HCT116 (cell line): ENCODE results near the gene SERINC1. TPM values are rescaled to one million over a fixed set of nuclear protein-coding genes. Genes with fewer than 3 reads are reported as not detected.

Experiments
- ATAC-seq: fragments of 200-7000 bp; cut with Tn5 transposase; 2 replicates; pipeline ENCODE4 v1.9.1; 2020; ENCODE audit warnings: mild to moderate bottlenecking, moderate library complexity
- BruUV-seq: library from RNA; stranded (reverse); fragments of 400-500 nt; replicated peaks from 2 replicates; lab custom pipeline; 2021; lab: Mats Ljungman, UMichigan
- CTCF ChIA-PET: fragments of 300-600 bp; sonication (Branson Sonifier 250); formaldehyde crosslinking; loops from one replicate; lab custom pipeline; 2021; ENCODE audit warnings: antibody characterized with exemption; lab: Charles Lee
- POLR2A ChIA-PET: fragments of 300-600, 350-600 bp; sonication (Branson Sonifier 250); formaldehyde crosslinking; loops from one replicate; lab custom pipeline; 2021; ENCODE audit warnings: antibody characterized with exemption; lab: Charles Lee
- RAD21 ChIA-PET, 2 experiments: fragments of 300-600 bp; sonication (Branson Sonifier 250); formaldehyde crosslinking; loops; one replicate each; lab custom pipeline; 2023; ENCODE audit warnings: low total read pairs in 2 of 2; ENCODE audit not compliant: uncharacterized antibody in 2 of 2, unreplicated experiment in 2 of 2, low non-redundant PET in 1 of 2; lab: Charles Lee
- DNase-seq: peaks from one replicate; pipeline ENCODE4 v3.0.0-alpha.2; 2010; ENCODE audit warnings: low read depth, low spot score
- H2AFZ ChIP-seq: fragments of 200-600 bp; shearing (Covaris generic), sonication (generic); 2 replicates; pipeline ENCODE4 v1.6.1; 2017; ENCODE audit warnings: low read depth, mixed run types, mixed read lengths, antibody characterized with exemption, low read length; ENCODE audit not compliant: poor library complexity, severe bottlenecking
- H3K27ac ChIP-seq: 2 replicates; pipeline ENCODE4 v1.5.1; 2012; ENCODE audit warnings: low read depth, low read length
- H3K27me3 ChIP-seq: fragments of 200-600 bp; sonication (generic); 2 replicates; pipeline ENCODE4 v1.6.1; 2016; ENCODE audit warnings: mixed run types, low read length, mixed read lengths; ENCODE audit not compliant: insufficient read depth
- H3K36me3 ChIP-seq, 2 experiments: fragments of 200-500 bp in 1 of 2; fragments of 200-600 bp in 1 of 2; sonication (Bioruptor generic) in 1 of 2; sonication (generic) in 1 of 2; 2 replicates each; pipeline versions ENCODE4 v1.5.1 to v1.6.1; 2014 to 2016; ENCODE audit warnings: low read length in 2 of 2, inconsistent platforms in 1 of 2, mixed read lengths in 1 of 2, mixed run types in 1 of 2; ENCODE audit not compliant: insufficient read depth in 2 of 2, control insufficient read depth in 1 of 2
- H3K4me1 ChIP-seq, 2 experiments: fragments of 200-600 bp in 1 of 2; sonication (generic) in 1 of 2; 2 replicates each; pipeline versions ENCODE4 v1.5.1 to v1.6.1; 2012 to 2017; ENCODE audit warnings: low read length in 2 of 2, inconsistent platforms in 1 of 2, mild to moderate bottlenecking in 1 of 2, mixed read lengths in 1 of 2, mixed run types in 1 of 2, moderate library complexity in 1 of 2; ENCODE audit not compliant: insufficient read depth in 2 of 2, control insufficient read depth in 1 of 2
- H3K4me2 ChIP-seq: fragments of 200-600 bp; sonication (generic); 2 replicates; pipeline ENCODE4 v1.6.1; 2017; ENCODE audit warnings: mixed run types, low read length, mixed read lengths
- H3K4me3 ChIP-seq, 2 experiments: fragments of 200-600 bp in 1 of 2; sonication (generic) in 1 of 2; replicated peaks in 1 of 2; 2 replicates each; pipeline ENCODE4 v1.5.1; 2011 to 2016; ENCODE audit warnings: low read length in 2 of 2, control low read depth in 1 of 2, low read depth in 1 of 2, mild to moderate bottlenecking in 1 of 2, mixed read lengths in 1 of 2, mixed run types in 1 of 2
- H3K79me2 ChIP-seq: fragments of 200-600 bp; sonication (generic); 2 replicates; pipeline ENCODE4 v1.6.1; 2017; ENCODE audit warnings: mild to moderate bottlenecking, mixed run types, low read length, moderate library complexity, mixed read lengths; ENCODE audit not compliant: insufficient read depth
- H3K9ac ChIP-seq: fragments of 200-600 bp; sonication (generic); 2 replicates; pipeline ENCODE4 v1.6.1; 2016; ENCODE audit warnings: low read length, mixed read lengths
- H3K9me2 ChIP-seq: fragments of 200-600 bp; sonication (generic), shearing (Covaris generic); 2 replicates; pipeline ENCODE4 v1.6.1; 2017; ENCODE audit warnings: mixed run types, mild to moderate bottlenecking, moderate library complexity; ENCODE audit not compliant: insufficient read depth
- H3K9me3 ChIP-seq, 2 experiments: fragments of 200-500 bp in 1 of 2; fragments of 200-600 bp in 1 of 2; sonication (Bioruptor generic) in 1 of 2; sonication (generic) in 1 of 2; 2 replicates each; pipeline ENCODE4 v1.6.1; 2014 to 2017; ENCODE audit warnings: low read length in 2 of 2, mixed read lengths in 2 of 2, inconsistent platforms in 1 of 2, low read depth in 1 of 2, mild to moderate bottlenecking in 1 of 2, mixed run types in 1 of 2, moderate library complexity in 1 of 2; ENCODE audit not compliant: control insufficient read depth in 1 of 2, insufficient read depth in 1 of 2
- H4K20me1 ChIP-seq: fragments of 200-600 bp; sonication (generic), shearing (Covaris generic); 2 replicates; pipeline ENCODE4 v1.6.1; 2017; ENCODE audit warnings: mixed run types, mild to moderate bottlenecking, moderate library complexity; ENCODE audit not compliant: insufficient read depth
- ATF3 ChIP-seq: IDR thresholded peaks from 2 replicates; pipeline ENCODE4 v1.6.1; 2012
- CBX3 ChIP-seq: IDR thresholded peaks from 2 replicates; pipeline ENCODE4 v1.6.1; 2012; ENCODE audit warnings: low read depth
- CEBPB ChIP-seq: IDR thresholded peaks from 2 replicates; pipeline ENCODE4 v1.6.1; 2012; ENCODE audit warnings: low read depth
- EGR1 ChIP-seq: IDR thresholded peaks from 2 replicates; pipeline ENCODE4 v1.6.1; 2012; ENCODE audit warnings: low read depth
- ELF1 ChIP-seq: IDR thresholded peaks from 2 replicates; pipeline ENCODE4 v1.6.1; 2012; ENCODE audit warnings: low read depth, borderline replicate concordance
- EZH2 ChIP-seq: fragments of 200-600 bp; sonication (generic); IDR thresholded peaks from 2 replicates; pipeline ENCODE4 v1.6.1; 2017; ENCODE audit warnings: antibody characterized with exemption, mixed run types
- EZH2phosphoT487 ChIP-seq: fragments of 200-600 bp; IDR thresholded peaks from 2 replicates; pipeline ENCODE4 v1.6.1; 2018; ENCODE audit warnings: antibody characterized with exemption, borderline replicate concordance
- MAX ChIP-seq: IDR thresholded peaks from 2 replicates; pipeline ENCODE4 v1.6.1; 2012
- POLR2AphosphoS5 ChIP-seq: IDR thresholded peaks from 2 replicates; pipeline ENCODE4 v1.6.1; 2011; ENCODE audit warnings: mild to moderate bottlenecking, low read depth, low read length, moderate library complexity
- SP1 ChIP-seq: IDR thresholded peaks from 2 replicates; pipeline ENCODE4 v1.6.1; 2012; ENCODE audit warnings: low read depth
- TCF7L2 ChIP-seq: IDR thresholded peaks from 2 replicates; pipeline ENCODE4 v1.7.0; 2011; ENCODE audit warnings: borderline replicate concordance, inconsistent platforms; ENCODE audit not compliant: insufficient read depth, insufficient read length; ENCODE audit errors: extremely low read depth
- YY1 ChIP-seq: IDR thresholded peaks from 2 replicates; pipeline ENCODE4 v1.6.1; 2011; ENCODE audit warnings: low read length, low read depth, moderate library complexity, mild to moderate bottlenecking; ENCODE audit not compliant: insufficient replicate concordance; ENCODE audit errors: extremely low read depth
- ZFX ChIP-seq: fragments of 450-650 bp; IDR thresholded peaks from 2 replicates; pipeline ENCODE4 v1.6.1; 2017
- ZNF274 ChIP-seq: fragments of 200-500 bp; sonication (Bioruptor generic); IDR thresholded peaks from 2 replicates; pipeline ENCODE4 v1.6.1; 2014; ENCODE audit warnings: mild to moderate bottlenecking, low read depth, low read length, inconsistent platforms
- intact Hi-C: fragments of 100-400 bp; cut with micrococcal nuclease; formaldehyde crosslinking; loops from 2 replicates; pipeline ENCODE4 v1.10.0; 2022
- total RNA-seq: library from RNA; stranded (reverse); gene quantifications from one replicate; pipeline ENCODE4 v1.2.1, GENCODE V29; 2021; ENCODE audit not compliant: unreplicated experiment
- TF ChIP-seq, protein P1 (sequence below): IDR thresholded peaks from 2 replicates; pipeline ENCODE4 v1.6.1; 2011; ENCODE audit warnings: mild to moderate bottlenecking, low read length, moderate library complexity; ENCODE audit not compliant: insufficient replicate concordance; ENCODE audit errors: extremely low read depth

The SERINC1 gene
- total RNA-seq, 1 experiment from 2014 or later = 45.2 TPM

GRCh38 chr6:122400121-122400450 lies 71.5 kb downstream of the SERINC1 start:
- H3K4me2 ChIP-seq = peak overlapping the region; percentile 70
- H3K9me2 ChIP-seq = no peaks in the 10 kb centered on the region
- intact Hi-C loops = no loop called here
- peak overlapping the region; percentile 68 for H3K27ac ChIP-seq
- H3K79me2 ChIP-seq = peaks cover 56% of the 10 kb centered on the region
- peak overlapping the region; percentile 91 for H3K9ac ChIP-seq
- ATAC-seq (peak; percentile 16; the same call in 1 of the 2 replicates), DNase-seq (no peak)
- BruUV-seq = no TSS peak
- peaks cover 4 to 18% of the 10 kb centered on the region in 2 experiments; a peak in 2 of 4 replicates for H3K4me1 ChIP-seq
- ChIA-PET RAD21 (interaction anchor here (0.8 kb wide), 3 partner anchors 16 to 1626 kb away, joined by 3 to 6 read pairs (median 5); no protein-coding TSS in a partner anchor), POLR2A (interaction anchor here (0.8 kb wide), 1 partner anchor 11 kb away, joined by 4 read pairs; no protein-coding TSS in a partner anchor), CTCF (no interaction called here)
- TF ChIP-seq ZNF274 (no peak), POLR2AphosphoS5 (no peak), ZFX (peak; percentile 67; the same call in 1 of the 2 replicates)
- no peaks in the 10 kb centered on the region for H3K36me3 ChIP-seq
- H4K20me1 ChIP-seq = peaks cover 9% of the 10 kb centered on the region; the same call in 1 of the 2 replicates
- no peaks in the 10 kb centered on the region for H3K9me3 ChIP-seq
- H3K4me3 ChIP-seq = peak overlapping the region; percentile 86 to 88
- no peak overlapping the region for H2AFZ ChIP-seq
- no peaks in the 10 kb centered on the region for H3K27me3 ChIP-seq

GRCh38 chr6:122399348-122400120 lies 72.1 kb downstream of the SERINC1 start, which contains the start of gene HSF2:
Gene HSF2 (plus strand): TSS chr6:122399652. CDS start chr6:122399738, 86 bp downstream.
- H2AFZ ChIP-seq = peak within 1 kb of the TSS; percentile 29
- peaks cover 4 to 18% of the 10 kb centered on the region in 2 experiments; a peak in 2 of 4 replicates for H3K4me1 ChIP-seq
- ATAC-seq (peak; percentile 100), DNase-seq (peak; percentile 95)
- H3K9me3 ChIP-seq = no peaks in the 10 kb centered on the region
- no TSS peak for BruUV-seq
- CTCF ChIA-PET = interaction anchor here (0.6 to 1.3 kb wide), 2 partner anchors 14 to 103 kb away, joined by 3 read pairs; no protein-coding TSS in a partner anchor
- H3K9ac ChIP-seq = peak within 1 kb of the TSS; percentile 91
- no peaks in the 10 kb centered on the region for H3K9me2 ChIP-seq
- RAD21 ChIA-PET = interaction anchor here (0.6 to 0.8 kb wide), 5 partner anchors 10 to 1625 kb away, joined by 3 to 6 read pairs (median 5); partner anchors contain the start of gene SERINC1 (in 1 of the 2)
- no peaks in the 10 kb centered on the region for H3K36me3 ChIP-seq
- intact Hi-C loops = no loop called here
- H3K27ac ChIP-seq = peak within 1 kb of the TSS; percentile 68
- H3K27me3 ChIP-seq = no peaks in the 10 kb centered on the region
- POLR2A ChIA-PET = interaction anchor here (0.7 to 0.8 kb wide), 2 partner anchors 10 to 342 kb away, joined by 4 to 8 read pairs; no protein-coding TSS in a partner anchor
- peaks cover 6% of the 10 kb centered on the region; the same call in 1 of the 2 replicates for H4K20me1 ChIP-seq
- peak within 1 kb of the TSS; percentile 86 to 88 for H3K4me3 ChIP-seq
- peak within 1 kb of the TSS; percentile 70 for H3K4me2 ChIP-seq
- peaks cover 50% of the 10 kb centered on the region for H3K79me2 ChIP-seq
- no peak for TF ChIP-seq EGR1
- TF ChIP-seq EZH2phosphoT487 = no peak
- no peak for TF ChIP-seq EZH2
- no peak for TF ChIP-seq ZNF274
- TF ChIP-seq CEBPB = no peak
- TF ChIP-seq, protein P1, sequence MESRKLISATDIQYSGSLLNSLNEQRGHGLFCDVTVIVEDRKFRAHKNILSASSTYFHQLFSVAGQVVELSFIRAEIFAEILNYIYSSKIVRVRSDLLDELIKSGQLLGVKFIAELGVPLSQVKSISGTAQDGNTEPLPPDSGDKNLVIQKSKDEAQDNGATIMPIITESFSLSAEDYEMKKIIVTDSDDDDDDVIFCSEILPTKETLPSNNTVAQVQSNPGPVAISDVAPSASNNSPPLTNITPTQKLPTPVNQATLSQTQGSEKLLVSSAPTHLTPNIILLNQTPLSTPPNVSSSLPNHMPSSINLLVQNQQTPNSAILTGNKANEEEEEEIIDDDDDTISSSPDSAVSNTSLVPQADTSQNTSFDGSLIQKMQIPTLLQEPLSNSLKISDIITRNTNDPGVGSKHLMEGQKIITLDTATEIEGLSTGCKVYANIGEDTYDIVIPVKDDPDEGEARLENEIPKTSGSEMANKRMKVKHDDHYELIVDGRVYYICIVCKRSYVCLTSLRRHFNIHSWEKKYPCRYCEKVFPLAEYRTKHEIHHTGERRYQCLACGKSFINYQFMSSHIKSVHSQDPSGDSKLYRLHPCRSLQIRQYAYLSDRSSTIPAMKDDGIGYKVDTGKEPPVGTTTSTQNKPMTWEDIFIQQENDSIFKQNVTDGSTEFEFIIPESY = no peak
- TF ChIP-seq CBX3 = peak; percentile 84
- peak; percentile 93 for TF ChIP-seq SP1
- peak; percentile 25 for TF ChIP-seq TCF7L2
- no peak for TF ChIP-seq ATF3
- peak; percentile 78 for TF ChIP-seq POLR2AphosphoS5
- peak; percentile 10 for TF ChIP-seq YY1
- peak; percentile 92 for TF ChIP-seq MAX
- TF ChIP-seq ELF1 = no peak
